Loucy (cell line): ENCODE data around the gene TFPI2.

Source experiments
- EZH2phosphoT487 ChIP-seq: fragments of 200-600 bp; IDR thresholded peaks from 2 replicates; pipeline ENCODE4 v1.6.1; 2018; ENCODE audit warnings: antibody characterized with exemption, mild to moderate bottlenecking, moderate library complexity, borderline replicate concordance
- TF ChIP-seq, protein P1 (sequence below): fragments of 200-600 bp; sonication (generic); conservative IDR thresholded peaks from 2 replicates; pipeline ENCODE4 v1.5.1; 2014; ENCODE audit warnings: mild to moderate bottlenecking, antibody characterized with exemption, low read length

DNA sequence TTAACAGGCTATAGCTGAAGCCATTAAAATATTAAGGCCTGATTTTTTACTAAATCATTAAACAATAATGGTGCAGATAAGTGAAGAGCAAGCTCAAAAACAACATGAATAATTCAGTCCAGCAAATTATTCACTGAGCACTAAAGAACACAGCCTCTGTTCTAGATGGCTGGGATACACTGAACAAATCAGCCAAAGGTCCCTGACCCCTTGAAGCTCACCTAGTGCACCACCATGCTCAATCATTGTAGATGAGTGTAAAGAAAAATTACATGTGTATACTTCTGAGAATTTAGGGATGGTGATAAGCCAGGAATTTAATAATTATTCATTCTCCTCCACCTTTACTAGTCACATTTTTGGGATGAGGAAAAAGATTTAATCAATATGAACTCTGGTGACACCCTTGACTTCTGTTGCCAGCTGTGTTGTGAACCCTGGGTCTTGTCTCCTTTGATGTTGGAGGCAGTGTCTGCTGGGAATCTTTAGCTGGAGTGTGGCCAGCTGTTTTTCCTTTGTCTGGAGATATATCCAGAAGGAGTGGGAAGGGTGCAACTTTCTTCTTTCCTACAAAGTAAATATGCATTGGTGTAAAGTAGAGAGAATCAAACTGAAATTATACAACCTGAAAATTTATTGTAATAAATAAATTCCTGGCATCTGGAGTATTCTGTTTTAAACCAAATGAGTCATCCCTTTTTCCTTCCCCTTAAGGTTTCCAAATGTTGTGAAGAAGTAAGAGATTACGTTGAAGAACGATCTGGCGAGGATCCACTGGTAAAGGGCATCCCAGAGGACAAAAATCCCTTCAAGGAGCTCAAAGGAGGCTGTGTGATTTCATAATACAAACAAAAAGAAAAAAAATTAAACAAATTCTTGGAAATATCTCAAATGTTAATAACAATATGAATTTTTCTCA is 19.8 kb upstream of the TFPI2 start:
- TF ChIP-seq, protein P1, sequence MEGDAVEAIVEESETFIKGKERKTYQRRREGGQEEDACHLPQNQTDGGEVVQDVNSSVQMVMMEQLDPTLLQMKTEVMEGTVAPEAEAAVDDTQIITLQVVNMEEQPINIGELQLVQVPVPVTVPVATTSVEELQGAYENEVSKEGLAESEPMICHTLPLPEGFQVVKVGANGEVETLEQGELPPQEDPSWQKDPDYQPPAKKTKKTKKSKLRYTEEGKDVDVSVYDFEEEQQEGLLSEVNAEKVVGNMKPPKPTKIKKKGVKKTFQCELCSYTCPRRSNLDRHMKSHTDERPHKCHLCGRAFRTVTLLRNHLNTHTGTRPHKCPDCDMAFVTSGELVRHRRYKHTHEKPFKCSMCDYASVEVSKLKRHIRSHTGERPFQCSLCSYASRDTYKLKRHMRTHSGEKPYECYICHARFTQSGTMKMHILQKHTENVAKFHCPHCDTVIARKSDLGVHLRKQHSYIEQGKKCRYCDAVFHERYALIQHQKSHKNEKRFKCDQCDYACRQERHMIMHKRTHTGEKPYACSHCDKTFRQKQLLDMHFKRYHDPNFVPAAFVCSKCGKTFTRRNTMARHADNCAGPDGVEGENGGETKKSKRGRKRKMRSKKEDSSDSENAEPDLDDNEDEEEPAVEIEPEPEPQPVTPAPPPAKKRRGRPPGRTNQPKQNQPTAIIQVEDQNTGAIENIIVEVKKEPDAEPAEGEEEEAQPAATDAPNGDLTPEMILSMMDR: no peak
- no peak for TF ChIP-seq EZH2phosphoT487
